Bronchial epithelial cell (primary cell): ENCODE data around the gene LGALS7. TPM values are rescaled to one million over a fixed set of nuclear protein-coding genes. Genes with fewer than 3 reads are reported as not detected.
"Not testable (repeated sequence)": the region's sequence is repeated elsewhere in the genome, so short reads cannot be mapped to it uniquely, and the experiment has no call there.

Experiments used
- DNase-seq: peaks from one replicate; pipeline ENCODE4 v3.0.0-alpha.2; 2010; ENCODE audit warnings: low read depth
- FAIRE-seq: peaks from 2 replicates; lab custom pipeline; 2011; peaks lifted over from hg19 to GRCh38; lab: Jason Lieb, UNC
- H3K27me3 ChIP-seq: 2 replicates; pipeline ENCODE4 v1.5.1; 2011; ENCODE audit warnings: low read length; ENCODE audit not compliant: control insufficient read depth, insufficient read depth
- H3K36me3 ChIP-seq: 2 replicates; pipeline ENCODE4 v1.5.1; 2011; ENCODE audit warnings: low read length; ENCODE audit not compliant: control insufficient read depth, insufficient read depth
- H3K4me3 ChIP-seq: 2 replicates; pipeline ENCODE4 v1.5.1; 2011; ENCODE audit warnings: mild to moderate bottlenecking, low read depth, low read length, control low read depth
- CTCF ChIP-seq: IDR thresholded peaks from 2 replicates; pipeline ENCODE4 v1.5.1; 2011; ENCODE audit warnings: mild to moderate bottlenecking, moderate library complexity, low read length, control low read depth, inconsistent platforms; ENCODE audit not compliant: insufficient read depth, severe bottlenecking
- total RNA-seq: library from RNA; depleted of rRNA; stranded (reverse); fragments of >200 nt; gene quantifications from 2 replicates; pipeline ENCODE4 v1.2.1, GENCODE V29; 2014

Gene LGALS7
- total RNA-seq, 1 donor from 2014 or later, result 406 TPM

- Histone ChIP-seq H3K27me3 (no peaks in the 10 kb centered on the region), H3K36me3 (no peaks in the 10 kb centered on the region), H3K4me3 (no peak overlapping the region)
- no peak for TF ChIP-seq CTCF
- FAIRE-seq, result no peak
- DNase-seq, result no peak
These were observed 5.4 kb upstream of the LGALS7 start for GRCh38 chr19:38778733-38779132.

GRCh38 chr19:38774181-38774950 lies 1.0 kb upstream of the LGALS7 start:
- no peak for TF ChIP-seq CTCF
- FAIRE-seq (no peak), DNase-seq (no peak)
- Histone ChIP-seq H3K36me3 (no peaks in the 10 kb centered on the region), H3K27me3 (no peaks in the 10 kb centered on the region), H3K4me3 (no peak overlapping the region)

GRCh38 chr19:38771569-38771968 lies 1.7 kb downstream of the LGALS7 start:
- not testable (repeated sequence) for H3K27me3 ChIP-seq, DNase-seq, H3K36me3 ChIP-seq, H3K4me3 ChIP-seq
- peak; percentile 58 for FAIRE-seq

GRCh38 chr19:38770949-38771275 lies 2.4 kb downstream of the LGALS7 start:
- H3K27me3 ChIP-seq, H3K4me3 ChIP-seq, DNase-seq, H3K36me3 ChIP-seq: not testable (repeated sequence)
- peak; percentile 36 for FAIRE-seq

- not testable (repeated sequence) for DNase-seq, H3K27me3 ChIP-seq, H3K36me3 ChIP-seq
- H3K4me3 ChIP-seq, result peak overlapping the region; percentile 10
- peak; percentile 97 for FAIRE-seq
These were observed 2.9 kb downstream of the LGALS7 start for GRCh38 chr19:38770228-38770948.

GRCh38 chr19:38769635-38770211 lies 3.6 kb downstream of the LGALS7 start:
- Histone ChIP-seq H3K4me3 (peak overlapping the region; percentile 10), H3K36me3 (no peaks in the 10 kb centered on the region), H3K27me3 (no peaks in the 10 kb centered on the region)
- FAIRE-seq (no peak), DNase-seq (peak; percentile 68)
- TF ChIP-seq CTCF, result peak; percentile 77

- H3K27me3 ChIP-seq, result no peaks in the 10 kb centered on the region
- no peak overlapping the region for H3K4me3 ChIP-seq
- no peaks in the 10 kb centered on the region for H3K36me3 ChIP-seq
- TF ChIP-seq CTCF, result no peak
- DNase-seq, result no peak
- no peak for FAIRE-seq
These were observed 6.9 kb downstream of the LGALS7 start for GRCh38 chr19:38766276-38767047.
